Measurements from ENCODE around the gene KCNIP4.

KCNIP4 gene

GRCh38 chr4:21915761-21916160 is 32.8 kb downstream of the KCNIP4 start:
- DNase-seq (ENCODE audit: low read depth, low spot score), result no peak
- TF ChIP-seq YY1 (IDR thresholded peaks at IDR 0.05; ENCODE audit: insufficient read depth, insufficient read length) (no peak), SUZ12 (IDR thresholded peaks at IDR 0.05; ENCODE audit: extremely low read depth, insufficient read depth, insufficient read length) (no peak), ZNF274 (IDR thresholded peaks at IDR 0.05; ENCODE audit: low read depth, low read length) (no peak)

GRCh38 chr4:21901831-21902230 is 46.7 kb downstream of the KCNIP4 start:
- no peaks in the 10 kb centered on the region for H3K4me1 ChIP-seq (ENCODE audit: insufficient read depth, insufficient read length)
- no peaks in the 10 kb centered on the region for H3K27me3 ChIP-seq (ENCODE audit: insufficient read depth, insufficient read length)
- no peak for TF ChIP-seq ZNF274 (IDR thresholded peaks at IDR 0.05; ENCODE audit: low read depth, low read length)
- no peak overlapping the region for H3K9ac ChIP-seq (ENCODE audit: insufficient read length, low read depth)
- DNase-seq (ENCODE audit: low read depth, low spot score), result no peak
- no peaks in the 10 kb centered on the region for H3K36me3 ChIP-seq (ENCODE audit: insufficient read depth, insufficient read length, low read length)
- no peaks in the 10 kb centered on the region; the same call in 1 of the 2 replicates for H3K9me3 ChIP-seq (ENCODE audit: insufficient read depth, low read length)
- no peak overlapping the region for H3K4me3 ChIP-seq (ENCODE audit: insufficient read length, low read depth)

More at GRCh38 chr4:21915761-21916160, 32.8 kb downstream of the KCNIP4 start:
- no peak overlapping the region for H3K4me3 ChIP-seq (ENCODE audit: insufficient read length, low read depth)
- H3K4me1 ChIP-seq (ENCODE audit: insufficient read depth, insufficient read length), result no peaks in the 10 kb centered on the region
- no peak overlapping the region for H3K9ac ChIP-seq (ENCODE audit: insufficient read length, low read depth)
- no peaks in the 10 kb centered on the region for H3K27me3 ChIP-seq (ENCODE audit: insufficient read depth, insufficient read length)
- no peaks in the 10 kb centered on the region for H3K36me3 ChIP-seq (ENCODE audit: insufficient read depth, insufficient read length, low read length)
- no peaks in the 10 kb centered on the region for H3K9me3 ChIP-seq (ENCODE audit: insufficient read depth, low read length)

GRCh38 chr4:21901281-21901680 is 47.3 kb downstream of the KCNIP4 start:
- TF ChIP-seq ZNF274 (IDR thresholded peaks at IDR 0.05; ENCODE audit: low read depth, low read length) (no peak), YY1 (IDR thresholded peaks at IDR 0.05; ENCODE audit: insufficient read depth, insufficient read length) (no peak), SUZ12 (IDR thresholded peaks at IDR 0.05; ENCODE audit: extremely low read depth, insufficient read depth, insufficient read length) (no peak)
- Histone ChIP-seq H3K9ac (ENCODE audit: insufficient read length, low read depth) (no peak overlapping the region), H3K4me1 (ENCODE audit: insufficient read depth, insufficient read length) (no peaks in the 10 kb centered on the region), H3K36me3 (ENCODE audit: insufficient read depth, insufficient read length, low read length) (no peaks in the 10 kb centered on the region), H3K4me3 (ENCODE audit: insufficient read length, low read depth) (no peak overlapping the region), H3K27me3 (ENCODE audit: insufficient read depth, insufficient read length) (no peaks in the 10 kb centered on the region), H3K9me3 (ENCODE audit: insufficient read depth, low read length) (no peaks in the 10 kb centered on the region; the same call in 1 of the 2 replicates)
- no peak for DNase-seq (ENCODE audit: low read depth, low spot score)

GRCh38 chr4:21900211-21900610 is 48.4 kb downstream of the KCNIP4 start:
- no peak for DNase-seq (ENCODE audit: low read depth, low spot score)
- no peak overlapping the region for H3K9ac ChIP-seq (ENCODE audit: insufficient read length, low read depth)
- TF ChIP-seq ZNF274 (IDR thresholded peaks at IDR 0.05; ENCODE audit: low read depth, low read length) (no peak), SUZ12 (IDR thresholded peaks at IDR 0.05; ENCODE audit: extremely low read depth, insufficient read depth, insufficient read length) (no peak), YY1 (IDR thresholded peaks at IDR 0.05; ENCODE audit: insufficient read depth, insufficient read length) (no peak)

GRCh38 chr4:21898101-21898500 is 50.5 kb downstream of the KCNIP4 start:
- Histone ChIP-seq H3K27me3 (ENCODE audit: insufficient read depth, insufficient read length) (no peaks in the 10 kb centered on the region), H3K9ac (ENCODE audit: insufficient read length, low read depth) (no peak overlapping the region), H3K4me1 (ENCODE audit: insufficient read depth, insufficient read length) (no peaks in the 10 kb centered on the region), H3K4me3 (ENCODE audit: insufficient read length, low read depth) (no peak overlapping the region), H3K36me3 (ENCODE audit: insufficient read depth, insufficient read length, low read length) (no peaks in the 10 kb centered on the region), H3K9me3 (ENCODE audit: insufficient read depth, low read length) (no peaks in the 10 kb centered on the region; the same call in 1 of the 2 replicates)
- DNase-seq (ENCODE audit: low read depth, low spot score), result no peak
- no peak for TF ChIP-seq SUZ12 (IDR thresholded peaks at IDR 0.05; ENCODE audit: extremely low read depth, insufficient read depth, insufficient read length)
- TF ChIP-seq ZNF274 (IDR thresholded peaks at IDR 0.05; ENCODE audit: low read depth, low read length), result no peak
- no peak for TF ChIP-seq YY1 (IDR thresholded peaks at IDR 0.05; ENCODE audit: insufficient read depth, insufficient read length)

More at GRCh38 chr4:21900211-21900610, 48.4 kb downstream of the KCNIP4 start:
- Histone ChIP-seq H3K36me3 (ENCODE audit: insufficient read depth, insufficient read length, low read length) (no peaks in the 10 kb centered on the region), H3K4me3 (ENCODE audit: insufficient read length, low read depth) (no peak overlapping the region), H3K9me3 (ENCODE audit: insufficient read depth, low read length) (no peaks in the 10 kb centered on the region; the same call in 1 of the 2 replicates), H3K27me3 (ENCODE audit: insufficient read depth, insufficient read length) (no peaks in the 10 kb centered on the region), H3K4me1 (ENCODE audit: insufficient read depth, insufficient read length) (no peaks in the 10 kb centered on the region)

GRCh38 chr4:21896767-21897166 is 51.8 kb downstream of the KCNIP4 start:
- Histone ChIP-seq H3K9ac (ENCODE audit: insufficient read length, low read depth) (no peak overlapping the region), H3K27me3 (ENCODE audit: insufficient read depth, insufficient read length) (no peaks in the 10 kb centered on the region), H3K36me3 (ENCODE audit: insufficient read depth, insufficient read length, low read length) (no peaks in the 10 kb centered on the region), H3K9me3 (ENCODE audit: insufficient read depth, low read length) (no peaks in the 10 kb centered on the region; the same call in 1 of the 2 replicates), H3K4me3 (ENCODE audit: insufficient read length, low read depth) (no peak overlapping the region), H3K4me1 (ENCODE audit: insufficient read depth, insufficient read length) (no peaks in the 10 kb centered on the region)
- no peak for DNase-seq (ENCODE audit: low read depth, low spot score)
- TF ChIP-seq SUZ12 (IDR thresholded peaks at IDR 0.05; ENCODE audit: extremely low read depth, insufficient read depth, insufficient read length) (no peak), ZNF274 (IDR thresholded peaks at IDR 0.05; ENCODE audit: low read depth, low read length) (no peak), YY1 (IDR thresholded peaks at IDR 0.05; ENCODE audit: insufficient read depth, insufficient read length) (no peak)

GRCh38 chr4:21893136-21893535 is 55.4 kb downstream of the KCNIP4 start:
- Histone ChIP-seq H3K27me3 (ENCODE audit: insufficient read depth, insufficient read length) (no peaks in the 10 kb centered on the region), H3K4me1 (ENCODE audit: insufficient read depth, insufficient read length) (no peaks in the 10 kb centered on the region), H3K9me3 (ENCODE audit: insufficient read depth, low read length) (no peaks in the 10 kb centered on the region), H3K4me3 (ENCODE audit: insufficient read length, low read depth) (no peak overlapping the region), H3K9ac (ENCODE audit: insufficient read length, low read depth) (no peak overlapping the region), H3K36me3 (ENCODE audit: insufficient read depth, insufficient read length, low read length) (no peaks in the 10 kb centered on the region)
- DNase-seq (ENCODE audit: low read depth, low spot score), result no peak
- no peak for TF ChIP-seq ZNF274 (IDR thresholded peaks at IDR 0.05; ENCODE audit: low read depth, low read length)
- TF ChIP-seq SUZ12 (IDR thresholded peaks at IDR 0.05; ENCODE audit: extremely low read depth, insufficient read depth, insufficient read length), result no peak
- no peak for TF ChIP-seq YY1 (IDR thresholded peaks at IDR 0.05; ENCODE audit: insufficient read depth, insufficient read length)
